K562 (cell line): ENCODE data around the gene PRR14L. TPM values are rescaled to one million over a fixed set of nuclear protein-coding genes. Genes with fewer than 3 reads are reported as not detected.

ENCODE experiments used
- BACH1 ChIP-seq: fragments of 200-800 bp; sonication (Bioruptor generic); IDR thresholded peaks from 2 replicates; pipeline ENCODE4 v1.6.1; 2016; ENCODE audit warnings: missing genetic modification characterization, missing compliant biosample characterization
- CBFB ChIP-seq: sonication (generic); formaldehyde crosslinking; IDR thresholded peaks from 2 replicates; pipeline ENCODE4 v1.4.0; 2020; ENCODE audit warnings: mild to moderate bottlenecking, missing genetic modification reagents
- CREB1 ChIP-seq, 2 experiments: sonication (generic) in 1 of 2; formaldehyde crosslinking in 1 of 2; IDR thresholded peaks; 2 replicates each; pipeline versions ENCODE4 v1.6.1 to v1.8.0; 2012 to 2022; ENCODE audit warnings: inconsistent platforms in 1 of 2, mild to moderate bottlenecking in 1 of 2, missing genetic modification reagents in 1 of 2, moderate library complexity in 1 of 2
- EWSR1 ChIP-seq: fragments of 450-650 bp; IDR thresholded peaks from 2 replicates; pipeline ENCODE4 v1.6.1; 2018; ENCODE audit warnings: borderline replicate concordance, mild to moderate bottlenecking, low read depth, moderate library complexity; ENCODE audit not compliant: partially characterized antibody
- FOXA3 ChIP-seq, 2 experiments: fragments of 450-650 bp in 1 of 2; sonication (generic) in 1 of 2; formaldehyde crosslinking; IDR thresholded peaks in 1 of 2; conservative IDR thresholded peaks in 1 of 2; 2 replicates each; pipeline versions ENCODE4 v1.4.0 to v1.8.0; 2020 to 2022; ENCODE audit warnings: mild to moderate bottlenecking in 2 of 2, missing genetic modification reagents in 1 of 2
- GATAD2B ChIP-seq: fragments of 450-650 bp; IDR thresholded peaks from 2 replicates; pipeline ENCODE4 v1.6.1; 2017; ENCODE audit warnings: mild to moderate bottlenecking, borderline replicate concordance
- ID3 ChIP-seq, 2 experiments: fragments of 250-450 bp in 1 of 2; fragments of 450-650 bp in 1 of 2; sonication (Bioruptor Pico) in 1 of 2; IDR thresholded peaks; 2 replicates each; pipeline versions ENCODE4 v1.6.1 to v1.8.0; 2016 to 2021; ENCODE audit warnings: mild to moderate bottlenecking in 2 of 2, moderate library complexity in 2 of 2, missing compliant biosample characterization in 1 of 2, missing genetic modification characterization in 1 of 2
- MAFF ChIP-seq: IDR thresholded peaks from 2 replicates; pipeline ENCODE4 v1.6.1; 2012; ENCODE audit warnings: low read length, improper control_type of control experiment
- MXD1 ChIP-seq: fragments of 250-450 bp; sonication (Bioruptor Pico); IDR thresholded peaks from 2 replicates; pipeline ENCODE4 v1.8.0; 2021; ENCODE audit warnings: borderline replicate concordance, mild to moderate bottlenecking, moderate library complexity; ENCODE audit not compliant: poor library complexity, severe bottlenecking
- NR2C2 ChIP-seq, 2 experiments: fragments of 200-800 bp in 1 of 2; sonication (Bioruptor generic) in 1 of 2; sonication (generic) in 1 of 2; formaldehyde crosslinking in 1 of 2; IDR thresholded peaks; 2 replicates each; pipeline versions ENCODE4 v1.6.1 to v1.8.0; 2016 to 2022; ENCODE audit warnings: mild to moderate bottlenecking in 1 of 2, missing compliant biosample characterization in 1 of 2, missing genetic modification characterization in 1 of 2, missing genetic modification reagents in 1 of 2
- PHF20 ChIP-seq: fragments of 450-650 bp; IDR thresholded peaks from 2 replicates; pipeline ENCODE4 v1.6.1; 2018; ENCODE audit not compliant: partially characterized antibody
- POLR2G ChIP-seq: fragments of 200-400 bp; formaldehyde crosslinking; IDR thresholded peaks from 2 replicates; pipeline ENCODE4 v1.6.1; 2017; ENCODE audit warnings: low read depth, mild to moderate bottlenecking, antibody characterized with exemption, low read length, moderate library complexity
- POLR2H ChIP-seq: IDR thresholded peaks from 2 replicates; pipeline ENCODE4 v1.6.1; 2016; ENCODE audit warnings: missing genetic modification characterization, low read depth, mild to moderate bottlenecking, control low read depth, missing compliant biosample characterization, moderate library complexity
- PTTG1 ChIP-seq: fragments of 450-650 bp; IDR thresholded peaks from 2 replicates; pipeline ENCODE4 v1.6.1; 2016; ENCODE audit warnings: low read depth, mild to moderate bottlenecking, missing genetic modification characterization, missing compliant biosample characterization
- PURB ChIP-seq: sonication (generic); formaldehyde crosslinking; IDR thresholded peaks from 2 replicates; pipeline ENCODE4 v1.9.0; 2021; ENCODE audit warnings: low read depth, mild to moderate bottlenecking, missing genetic modification reagents
- RBM34 ChIP-seq: fragments of 200-400 bp; formaldehyde crosslinking; IDR thresholded peaks from 2 replicates; pipeline ENCODE4 v1.6.1; 2018; ENCODE audit warnings: low read length, borderline replicate concordance; ENCODE audit not compliant: insufficient read depth
- RFX7 ChIP-seq: fragments of 250-450 bp; sonication (Bioruptor Pico); IDR thresholded peaks from 2 replicates; pipeline ENCODE4 v1.5.1; 2021; ENCODE audit warnings: mild to moderate bottlenecking
- SOX6 ChIP-seq: fragments of 450-650 bp; IDR thresholded peaks from 2 replicates; pipeline ENCODE4 v1.6.1; 2014; ENCODE audit warnings: mild to moderate bottlenecking
- TBL1XR1 ChIP-seq, 2 experiments: IDR thresholded peaks; 2 replicates each; pipeline ENCODE4 v1.6.1; 2012; ENCODE audit warnings: improper control_type of control experiment in 2 of 2, low read length in 2 of 2, mild to moderate bottlenecking in 1 of 2
- TSC22D4 ChIP-seq: fragments of 450-650 bp; IDR thresholded peaks from 2 replicates; pipeline ENCODE4 v1.6.1; 2016; ENCODE audit warnings: missing genetic modification characterization, missing biosample characterization, control low read depth
- XRCC4 ChIP-seq: IDR thresholded peaks from one replicate; pipeline ENCODE4 v1.6.1; 2011; ENCODE audit not compliant: insufficient read depth, insufficient read length; ENCODE audit errors: extremely low read depth
- ZNF212 ChIP-seq: fragments of 450-650 bp; formaldehyde crosslinking; IDR thresholded peaks from 2 replicates; pipeline ENCODE4 v1.4.0; 2020; ENCODE audit warnings: mild to moderate bottlenecking
- ZNF24 ChIP-seq: fragments of 450-650 bp; IDR thresholded peaks from 2 replicates; pipeline ENCODE4 v1.6.1; 2016
- ZNF408 ChIP-seq: fragments of 250-450 bp; sonication (Bioruptor Pico); IDR thresholded peaks from 2 replicates; pipeline ENCODE4 v1.4.0; 2020; ENCODE audit warnings: low read depth, mild to moderate bottlenecking, moderate library complexity
- ZNF431 ChIP-seq: sonication (generic); formaldehyde crosslinking; IDR thresholded peaks from 2 replicates; pipeline ENCODE4 v1.8.0; 2022; ENCODE audit warnings: mild to moderate bottlenecking, missing genetic modification reagents
- ZNF444 ChIP-seq: fragments of 250-450 bp; sonication (Bioruptor Pico); IDR thresholded peaks from 2 replicates; pipeline ENCODE4 v1.4.0; 2020; ENCODE audit warnings: mild to moderate bottlenecking, moderate library complexity
- ZNF57 ChIP-seq: fragments of 450-650 bp; formaldehyde crosslinking; IDR thresholded peaks from 2 replicates; pipeline ENCODE4 v1.4.0; 2020; ENCODE audit warnings: mild to moderate bottlenecking, moderate library complexity
- polyA plus RNA-seq, 8 experiments: library from polyadenylated mRNA; depleted of rRNA in 4 of 8; stranded (reverse) in 5 of 8; unstranded in 3 of 8; fragments of >200 nt; fragmentation: Nextera tagmentation in 2 of 8; fragmentation: Illumina TruSeq in 1 of 8; extraction: Ambion mirVana in 2 of 8; extraction: Trizol in 1 of 8; gene quantifications; 2 replicates each; pipeline versions ENCODE4 v1.2.1 to v1.2.3, GENCODE V29; 2011 to 2014; ENCODE audit warnings: inconsistent platforms in 1 of 8, missing spikeins in 1 of 8
- total RNA-seq, 7 experiments: library from RNA; depleted of rRNA in 6 of 7; stranded (reverse); fragments of >200 nt in 6 of 7; fragmentation: Illumina TruSeq in 2 of 7; extraction: Trizol in 2 of 7; gene quantifications; 2 replicates each; pipeline versions ENCODE4 v1.2.1 to v1.2.3, GENCODE V29; 2011 to 2021; ENCODE audit warnings: low replicate concordance in 1 of 7
- TF ChIP-seq, protein P1 (sequence below): sonication (generic); formaldehyde crosslinking; IDR thresholded peaks from 2 replicates; pipeline ENCODE4 v1.9.0; 2022; ENCODE audit warnings: mild to moderate bottlenecking, missing genetic modification reagents

Gene PRR14L
- total and polyA plus RNA-seq, 9 of the 15 experiments (the other 6 are each of a cell fraction or from before 2014, with no cell fraction given), result 2.8 to 36.3 (median 12.3) TPM

DNA sequence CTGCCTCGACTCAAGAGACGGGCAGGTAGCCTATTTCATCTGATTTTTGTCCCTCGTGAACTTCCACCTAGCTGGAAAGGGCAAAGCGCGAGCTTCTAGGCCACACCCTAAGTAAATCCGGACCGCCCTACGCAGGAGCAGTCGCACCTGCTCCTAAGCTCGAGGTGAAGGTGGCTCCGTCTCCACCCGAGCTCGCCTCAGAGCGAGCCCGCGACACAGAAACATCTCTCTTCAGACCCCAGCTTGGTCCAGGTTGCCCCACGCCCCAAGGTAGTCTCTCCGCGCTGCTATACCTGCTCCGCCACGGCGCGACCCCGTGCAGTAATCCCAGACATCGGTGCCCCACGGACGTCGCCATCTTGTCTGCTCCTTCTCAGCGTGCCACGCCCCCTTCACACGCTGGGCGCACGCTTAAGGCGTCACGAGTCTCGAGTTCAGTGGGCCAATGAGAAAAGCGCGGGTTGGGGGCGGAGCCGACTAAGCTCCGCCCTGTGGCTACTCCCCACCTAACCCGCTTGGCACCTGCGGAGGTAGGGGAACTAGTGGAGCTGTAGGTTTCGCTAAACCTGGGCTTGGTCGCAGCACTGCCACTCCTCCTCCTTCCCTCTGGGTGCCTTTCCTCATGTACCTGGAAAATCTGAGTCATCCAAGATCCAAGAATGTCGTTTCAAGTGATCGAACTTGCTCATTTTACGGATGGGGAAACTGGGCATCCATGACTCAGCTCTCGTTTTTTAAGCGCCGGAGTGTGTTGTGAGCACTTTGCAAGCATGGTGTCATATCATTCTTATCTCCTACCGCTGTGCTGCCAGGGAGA is 87.9 kb downstream of the PRR14L start, which contains the start of gene PISD (continued):
- no peak for TF ChIP-seq CBFB (CRISPR knock-in tag)
- no peak for TF ChIP-seq XRCC4
- TF ChIP-seq PURB (CRISPR knock-in tag), result no peak
- TF ChIP-seq, protein P1, sequence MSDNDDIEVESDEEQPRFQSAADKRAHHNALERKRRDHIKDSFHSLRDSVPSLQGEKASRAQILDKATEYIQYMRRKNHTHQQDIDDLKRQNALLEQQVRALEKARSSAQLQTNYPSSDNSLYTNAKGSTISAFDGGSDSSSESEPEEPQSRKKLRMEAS, result peak; percentile 87
- TF ChIP-seq FOXA3 (CRISPR knock-in tag; conservative IDR thresholded peaks at IDR 0.05 in 1 of 2, IDR thresholded peaks at IDR 0.05 in 1 of 2), result no peak
- peak; percentile 85 for TF ChIP-seq BACH1 (tag)
- no peak for TF ChIP-seq ZNF24
- TF ChIP-seq MAFF, result peak; percentile 49; the same call in 1 of the 2 replicates
- no peak for TF ChIP-seq RFX7 (CRISPR knock-in tag)
- peak; percentile 91 for TF ChIP-seq PHF20
- peak; percentile 88 for TF ChIP-seq POLR2G
- TF ChIP-seq TSC22D4, result no peak
- TF ChIP-seq ZNF212 (CRISPR knock-in tag), result no peak
- TF ChIP-seq ZNF444 (CRISPR knock-in tag), result no peak
- 0 out of 2 replicates have a peak, but pooled peaks have one; percentile 19 for TF ChIP-seq POLR2H (tag)
- TF ChIP-seq RBM34, result no peak
- TF ChIP-seq ID3 (CRISPR knock-in tag; IDR thresholded peaks at IDR 0.05), result no peak
- TF ChIP-seq ID3 (tag; IDR thresholded peaks at IDR 0.05), result no peak
- peak; percentile 91 for TF ChIP-seq MXD1
- peak in 1 of 2 experiments; percentile 63; a peak in 1 of 4 replicates for TF ChIP-seq TBL1XR1 (IDR thresholded peaks at IDR 0.05; ENCODE audit: low read length in 2 of 2)
- no peak for TF ChIP-seq NR2C2 (CRISPR knock-in tag; IDR thresholded peaks at IDR 0.05)
- TF ChIP-seq NR2C2 (tag; IDR thresholded peaks at IDR 0.05), result peak; percentile 71
- TF ChIP-seq ZNF431 (CRISPR knock-in tag), result no peak
- peak; percentile 96 for TF ChIP-seq CREB1 (IDR thresholded peaks at IDR 0.05)
- TF ChIP-seq CREB1 (CRISPR knock-in tag; IDR thresholded peaks at IDR 0.05), result peak; percentile 98
- no peak for TF ChIP-seq ZNF57 (CRISPR knock-in tag)
- no peak for TF ChIP-seq PTTG1 (tag)
- no peak for TF ChIP-seq EWSR1
- no peak for TF ChIP-seq SOX6
- no peak for TF ChIP-seq GATAD2B
- TF ChIP-seq ZNF408, result no peak
